GM19025 (cell line): ENCODE data around the gene TCF4.

Experiments
- ATAC-seq: cut with Tn5 transposase; IDR thresholded peaks from one replicate; pipeline ENCODE4 v1.9.1; 2021; ENCODE audit warnings: mild to moderate bottlenecking, low read depth, moderate library complexity; ENCODE audit not compliant: unreplicated experiment

Gene TCF4

GRCh38 chr18:55587418-55588110, 428 bp downstream of the TCF4 start:
- ATAC-seq, result no peak

- ATAC-seq, result no peak
Observed at GRCh38 chr18:55585920-55586561, 2.0 kb downstream of the TCF4 start.

GRCh38 chr18:55585065-55585919, 2.7 kb downstream of the TCF4 start:
- no peak for ATAC-seq

- no peak for ATAC-seq
Observed at GRCh38 chr18:55584201-55584600, 3.8 kb downstream of the TCF4 start.

GRCh38 chr18:55582325-55582724, 5.7 kb downstream of the TCF4 start:
- no peak for ATAC-seq

- no peak for ATAC-seq
Observed at GRCh38 chr18:55579501-55580270, 8.3 kb downstream of the TCF4 start.

GRCh38 chr18:55577812-55578539, 10.0 kb downstream of the TCF4 start:
- no peak for ATAC-seq

- ATAC-seq, result no peak
Observed at GRCh38 chr18:55576001-55576400, 12.0 kb downstream of the TCF4 start.

- ATAC-seq, result no peak
Observed at GRCh38 chr18:55575066-55575465, 12.9 kb downstream of the TCF4 start.

GRCh38 chr18:55573386-55573785, 14.6 kb downstream of the TCF4 start:
- ATAC-seq, result no peak

GRCh38 chr18:55570966-55571365, 17.0 kb downstream of the TCF4 start:
- no peak for ATAC-seq

- no peak for ATAC-seq
Observed at GRCh38 chr18:55566456-55566935, 21.5 kb downstream of the TCF4 start.

- no peak for ATAC-seq
Observed at GRCh38 chr18:55559739-55560138, 28.3 kb downstream of the TCF4 start.

- no peak for ATAC-seq
Observed at GRCh38 chr18:55557211-55557610, 30.8 kb downstream of the TCF4 start.

GRCh38 chr18:55555395-55556027, 32.5 kb downstream of the TCF4 start:
- no peak for ATAC-seq

GRCh38 chr18:55552526-55553189, 35.3 kb downstream of the TCF4 start:
- ATAC-seq, result no peak

GRCh38 chr18:55551227-55551626, 36.8 kb downstream of the TCF4 start:
- ATAC-seq, result no peak

GRCh38 chr18:55550471-55550870, 37.5 kb downstream of the TCF4 start:
- no peak for ATAC-seq
